ENCODE data around the gene CD8B. TPM values are rescaled to one million over a fixed set of nuclear protein-coding genes. Genes with fewer than 3 reads are reported as not detected.

CD8B gene
- total RNA-seq, 1 experiment from 2014 or later: 0.47 TPM

DNA sequence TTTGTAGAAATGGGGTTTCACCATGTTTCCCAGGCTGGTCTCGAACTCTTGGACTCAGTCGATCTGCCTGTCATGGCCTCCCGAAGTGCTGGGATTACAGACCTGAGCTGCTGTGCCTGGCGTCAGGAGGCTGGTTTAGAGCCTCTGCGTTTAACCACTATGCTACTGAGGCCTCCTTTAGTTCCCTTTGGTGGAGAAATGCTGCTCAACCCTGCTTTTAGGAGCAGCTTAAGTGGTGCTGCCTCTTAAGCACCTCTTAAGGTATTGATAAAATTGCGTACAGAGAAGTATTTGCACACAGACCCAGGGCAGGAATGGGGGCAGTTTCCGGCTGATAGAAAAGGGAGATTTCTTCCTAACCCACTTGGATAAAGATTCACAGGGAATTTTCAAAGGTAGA is 78.9 kb downstream of the CD8B start:
- Histone ChIP-seq H3K4me3 (replicated peaks in 1 of 2; ENCODE audit: low read depth in 1 of 2, low read length in 2 of 2) (no peak overlapping the region), H3K79me2 (ENCODE audit: insufficient read depth, low read length) (no peaks in the 10 kb centered on the region), H3K4me2 (ENCODE audit: low read length) (no peak overlapping the region), H2AFZ (ENCODE audit: low read depth, low read length, poor library complexity, severe bottlenecking) (no peak overlapping the region), H3K9me3 (ENCODE audit: control insufficient read depth in 1 of 2, insufficient read depth in 1 of 2, low read depth in 1 of 2, low read length in 2 of 2) (no peaks in the 10 kb centered on the region), H4K20me1 (ENCODE audit: insufficient read depth) (no peaks in the 10 kb centered on the region), H3K27me3 (ENCODE audit: insufficient read depth, low read length) (no peaks in the 10 kb centered on the region), H3K9ac (ENCODE audit: low read length) (no peak overlapping the region), H3K9me2 (ENCODE audit: insufficient read depth) (no peaks in the 10 kb centered on the region), H3K4me1 (ENCODE audit: control insufficient read depth in 1 of 2, insufficient read depth in 2 of 2, low read length in 2 of 2) (no peaks in the 10 kb centered on the region), H3K27ac (ENCODE audit: low read depth, low read length) (no peak overlapping the region), H3K36me3 (ENCODE audit: control insufficient read depth in 1 of 2, insufficient read depth in 2 of 2, low read length in 2 of 2) (no peaks in the 10 kb centered on the region)
- no peak for ATAC-seq
- ChIA-PET POLR2A (no interaction called here), CTCF (no interaction called here), RAD21 (ENCODE audit: low non-redundant PET in 1 of 2, low total read pairs in 2 of 2, uncharacterized antibody in 2 of 2, unreplicated experiment in 2 of 2) (no interaction called here)
- no TSS peak for BruUV-seq (replicated peaks)
- no peak for DNase-seq (ENCODE audit: low read depth, low spot score)
- intact Hi-C loops (cut with micrococcal nuclease): no loop called here
- TF ChIP-seq SRF (IDR thresholded peaks at IDR 0.05; ENCODE audit: low read depth) (no peak), POLR2A (IDR thresholded peaks at IDR 0.05; ENCODE audit: borderline replicate concordance, extremely low read depth, insufficient read depth, insufficient read length) (no peak), TCF7L2 (IDR thresholded peaks at IDR 0.05; ENCODE audit: borderline replicate concordance, extremely low read depth, insufficient read depth, insufficient read length) (no peak), JUND (IDR thresholded peaks at IDR 0.05) (no peak), FOSL1 (IDR thresholded peaks at IDR 0.05; ENCODE audit: low read depth) (no peak), SIN3A (IDR thresholded peaks at IDR 0.05; ENCODE audit: low read depth) (no peak), RAD21 (IDR thresholded peaks at IDR 0.05; ENCODE audit: low read depth) (no peak), EGR1 (IDR thresholded peaks at IDR 0.05; ENCODE audit: low read depth) (no peak), CBX3 (IDR thresholded peaks at IDR 0.05; ENCODE audit: low read depth) (no peak), CEBPB (IDR thresholded peaks at IDR 0.05; ENCODE audit: low read depth) (no peak), EZH2phosphoT487 (IDR thresholded peaks at IDR 0.05; ENCODE audit: borderline replicate concordance) (no peak)
- TF ChIP-seq, protein P1, sequence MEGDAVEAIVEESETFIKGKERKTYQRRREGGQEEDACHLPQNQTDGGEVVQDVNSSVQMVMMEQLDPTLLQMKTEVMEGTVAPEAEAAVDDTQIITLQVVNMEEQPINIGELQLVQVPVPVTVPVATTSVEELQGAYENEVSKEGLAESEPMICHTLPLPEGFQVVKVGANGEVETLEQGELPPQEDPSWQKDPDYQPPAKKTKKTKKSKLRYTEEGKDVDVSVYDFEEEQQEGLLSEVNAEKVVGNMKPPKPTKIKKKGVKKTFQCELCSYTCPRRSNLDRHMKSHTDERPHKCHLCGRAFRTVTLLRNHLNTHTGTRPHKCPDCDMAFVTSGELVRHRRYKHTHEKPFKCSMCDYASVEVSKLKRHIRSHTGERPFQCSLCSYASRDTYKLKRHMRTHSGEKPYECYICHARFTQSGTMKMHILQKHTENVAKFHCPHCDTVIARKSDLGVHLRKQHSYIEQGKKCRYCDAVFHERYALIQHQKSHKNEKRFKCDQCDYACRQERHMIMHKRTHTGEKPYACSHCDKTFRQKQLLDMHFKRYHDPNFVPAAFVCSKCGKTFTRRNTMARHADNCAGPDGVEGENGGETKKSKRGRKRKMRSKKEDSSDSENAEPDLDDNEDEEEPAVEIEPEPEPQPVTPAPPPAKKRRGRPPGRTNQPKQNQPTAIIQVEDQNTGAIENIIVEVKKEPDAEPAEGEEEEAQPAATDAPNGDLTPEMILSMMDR (IDR thresholded peaks at IDR 0.05 in 2 of 3, conservative IDR thresholded peaks at IDR 0.05 in 1 of 3; ENCODE audit: borderline replicate concordance in 1 of 3, insufficient read depth in 1 of 3, low read depth in 2 of 3, low read length in 2 of 3): no peak
- TF ChIP-seq, protein P2, sequence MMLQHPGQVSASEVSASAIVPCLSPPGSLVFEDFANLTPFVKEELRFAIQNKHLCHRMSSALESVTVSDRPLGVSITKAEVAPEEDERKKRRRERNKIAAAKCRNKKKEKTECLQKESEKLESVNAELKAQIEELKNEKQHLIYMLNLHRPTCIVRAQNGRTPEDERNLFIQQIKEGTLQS (IDR thresholded peaks at IDR 0.05): no peak
- TF ChIP-seq, protein P3, sequence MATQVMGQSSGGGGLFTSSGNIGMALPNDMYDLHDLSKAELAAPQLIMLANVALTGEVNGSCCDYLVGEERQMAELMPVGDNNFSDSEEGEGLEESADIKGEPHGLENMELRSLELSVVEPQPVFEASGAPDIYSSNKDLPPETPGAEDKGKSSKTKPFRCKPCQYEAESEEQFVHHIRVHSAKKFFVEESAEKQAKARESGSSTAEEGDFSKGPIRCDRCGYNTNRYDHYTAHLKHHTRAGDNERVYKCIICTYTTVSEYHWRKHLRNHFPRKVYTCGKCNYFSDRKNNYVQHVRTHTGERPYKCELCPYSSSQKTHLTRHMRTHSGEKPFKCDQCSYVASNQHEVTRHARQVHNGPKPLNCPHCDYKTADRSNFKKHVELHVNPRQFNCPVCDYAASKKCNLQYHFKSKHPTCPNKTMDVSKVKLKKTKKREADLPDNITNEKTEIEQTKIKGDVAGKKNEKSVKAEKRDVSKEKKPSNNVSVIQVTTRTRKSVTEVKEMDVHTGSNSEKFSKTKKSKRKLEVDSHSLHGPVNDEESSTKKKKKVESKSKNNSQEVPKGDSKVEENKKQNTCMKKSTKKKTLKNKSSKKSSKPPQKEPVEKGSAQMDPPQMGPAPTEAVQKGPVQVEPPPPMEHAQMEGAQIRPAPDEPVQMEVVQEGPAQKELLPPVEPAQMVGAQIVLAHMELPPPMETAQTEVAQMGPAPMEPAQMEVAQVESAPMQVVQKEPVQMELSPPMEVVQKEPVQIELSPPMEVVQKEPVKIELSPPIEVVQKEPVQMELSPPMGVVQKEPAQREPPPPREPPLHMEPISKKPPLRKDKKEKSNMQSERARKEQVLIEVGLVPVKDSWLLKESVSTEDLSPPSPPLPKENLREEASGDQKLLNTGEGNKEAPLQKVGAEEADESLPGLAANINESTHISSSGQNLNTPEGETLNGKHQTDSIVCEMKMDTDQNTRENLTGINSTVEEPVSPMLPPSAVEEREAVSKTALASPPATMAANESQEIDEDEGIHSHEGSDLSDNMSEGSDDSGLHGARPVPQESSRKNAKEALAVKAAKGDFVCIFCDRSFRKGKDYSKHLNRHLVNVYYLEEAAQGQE (IDR thresholded peaks at IDR 0.05; ENCODE audit: low read depth): no peak
- TF ChIP-seq, protein P4, sequence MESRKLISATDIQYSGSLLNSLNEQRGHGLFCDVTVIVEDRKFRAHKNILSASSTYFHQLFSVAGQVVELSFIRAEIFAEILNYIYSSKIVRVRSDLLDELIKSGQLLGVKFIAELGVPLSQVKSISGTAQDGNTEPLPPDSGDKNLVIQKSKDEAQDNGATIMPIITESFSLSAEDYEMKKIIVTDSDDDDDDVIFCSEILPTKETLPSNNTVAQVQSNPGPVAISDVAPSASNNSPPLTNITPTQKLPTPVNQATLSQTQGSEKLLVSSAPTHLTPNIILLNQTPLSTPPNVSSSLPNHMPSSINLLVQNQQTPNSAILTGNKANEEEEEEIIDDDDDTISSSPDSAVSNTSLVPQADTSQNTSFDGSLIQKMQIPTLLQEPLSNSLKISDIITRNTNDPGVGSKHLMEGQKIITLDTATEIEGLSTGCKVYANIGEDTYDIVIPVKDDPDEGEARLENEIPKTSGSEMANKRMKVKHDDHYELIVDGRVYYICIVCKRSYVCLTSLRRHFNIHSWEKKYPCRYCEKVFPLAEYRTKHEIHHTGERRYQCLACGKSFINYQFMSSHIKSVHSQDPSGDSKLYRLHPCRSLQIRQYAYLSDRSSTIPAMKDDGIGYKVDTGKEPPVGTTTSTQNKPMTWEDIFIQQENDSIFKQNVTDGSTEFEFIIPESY (IDR thresholded peaks at IDR 0.05; ENCODE audit: extremely low read depth, insufficient replicate concordance, low read length): no peak
